ENCODE data around the gene DLGAP1.

DNA sequence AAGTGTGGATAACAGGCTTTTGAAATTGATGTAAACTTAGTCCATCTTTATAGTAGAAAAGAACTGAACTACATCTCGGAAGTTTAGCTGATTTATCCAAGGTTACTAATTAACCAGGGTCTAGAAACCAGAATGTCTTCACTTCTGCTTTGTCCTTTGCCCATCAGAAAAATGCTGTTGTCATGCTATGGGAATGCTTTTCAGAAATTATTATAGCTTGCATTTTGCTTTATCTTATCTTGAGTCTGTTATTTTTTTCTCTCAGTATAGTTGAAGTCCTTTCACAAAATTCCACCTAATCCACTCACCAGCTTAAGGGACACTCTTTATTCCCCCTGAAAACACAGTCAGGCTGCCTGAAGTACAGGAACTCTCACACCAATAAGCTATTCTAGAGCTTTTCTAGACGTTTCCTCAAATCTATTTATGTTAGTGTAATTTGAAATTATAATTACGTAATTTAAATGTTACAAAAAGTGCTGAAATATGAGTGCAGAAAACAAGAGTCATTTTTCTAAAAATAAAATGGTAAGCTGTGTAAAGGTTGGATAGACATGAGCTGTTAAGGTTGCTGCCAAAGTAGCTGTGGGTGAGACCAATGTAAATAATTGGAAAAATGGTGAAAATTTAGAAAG, 548.9 kb downstream of the DLGAP1 start:
- TF ChIP-seq CREB1 (IDR thresholded peaks at IDR 0.05; ENCODE audit: low read depth) (no peak), CEBPB (IDR thresholded peaks at IDR 0.05) (no peak), EGR1 (IDR thresholded peaks at IDR 0.05) (no peak), EP300 (IDR thresholded peaks at IDR 0.05; ENCODE audit: borderline replicate concordance) (no peak), RAD21 (IDR thresholded peaks at IDR 0.05; ENCODE audit: low read depth) (no peak), YY1 (IDR thresholded peaks at IDR 0.05; ENCODE audit: low read depth) (no peak)
- TF ChIP-seq, protein P1, sequence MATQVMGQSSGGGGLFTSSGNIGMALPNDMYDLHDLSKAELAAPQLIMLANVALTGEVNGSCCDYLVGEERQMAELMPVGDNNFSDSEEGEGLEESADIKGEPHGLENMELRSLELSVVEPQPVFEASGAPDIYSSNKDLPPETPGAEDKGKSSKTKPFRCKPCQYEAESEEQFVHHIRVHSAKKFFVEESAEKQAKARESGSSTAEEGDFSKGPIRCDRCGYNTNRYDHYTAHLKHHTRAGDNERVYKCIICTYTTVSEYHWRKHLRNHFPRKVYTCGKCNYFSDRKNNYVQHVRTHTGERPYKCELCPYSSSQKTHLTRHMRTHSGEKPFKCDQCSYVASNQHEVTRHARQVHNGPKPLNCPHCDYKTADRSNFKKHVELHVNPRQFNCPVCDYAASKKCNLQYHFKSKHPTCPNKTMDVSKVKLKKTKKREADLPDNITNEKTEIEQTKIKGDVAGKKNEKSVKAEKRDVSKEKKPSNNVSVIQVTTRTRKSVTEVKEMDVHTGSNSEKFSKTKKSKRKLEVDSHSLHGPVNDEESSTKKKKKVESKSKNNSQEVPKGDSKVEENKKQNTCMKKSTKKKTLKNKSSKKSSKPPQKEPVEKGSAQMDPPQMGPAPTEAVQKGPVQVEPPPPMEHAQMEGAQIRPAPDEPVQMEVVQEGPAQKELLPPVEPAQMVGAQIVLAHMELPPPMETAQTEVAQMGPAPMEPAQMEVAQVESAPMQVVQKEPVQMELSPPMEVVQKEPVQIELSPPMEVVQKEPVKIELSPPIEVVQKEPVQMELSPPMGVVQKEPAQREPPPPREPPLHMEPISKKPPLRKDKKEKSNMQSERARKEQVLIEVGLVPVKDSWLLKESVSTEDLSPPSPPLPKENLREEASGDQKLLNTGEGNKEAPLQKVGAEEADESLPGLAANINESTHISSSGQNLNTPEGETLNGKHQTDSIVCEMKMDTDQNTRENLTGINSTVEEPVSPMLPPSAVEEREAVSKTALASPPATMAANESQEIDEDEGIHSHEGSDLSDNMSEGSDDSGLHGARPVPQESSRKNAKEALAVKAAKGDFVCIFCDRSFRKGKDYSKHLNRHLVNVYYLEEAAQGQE (IDR thresholded peaks at IDR 0.05; ENCODE audit: low read depth): no peak

Data from Ishikawa (cell line).